K562 (cell line): ENCODE measurements around the gene EID2.

Experiments
- EZH2 ChIP-seq: IDR thresholded peaks from 2 replicates; pipeline ENCODE4 v1.6.1; 2012; ENCODE audit warnings: low read depth, mild to moderate bottlenecking, inconsistent platforms, low read length, borderline replicate concordance
- FOSL1 ChIP-seq: fragments of 200-800 bp; sonication (Bioruptor generic); conservative IDR thresholded peaks from 2 replicates; pipeline ENCODE4 v1.6.1; 2016; ENCODE audit warnings: missing genetic modification characterization, missing compliant biosample characterization
- FOXA1 ChIP-seq: fragments of 450-650 bp; IDR thresholded peaks from 2 replicates; pipeline ENCODE4 v1.6.1; 2016; ENCODE audit warnings: mild to moderate bottlenecking, borderline replicate concordance
- FOXA3 ChIP-seq, 2 experiments: fragments of 450-650 bp in 1 of 2; sonication (generic) in 1 of 2; formaldehyde crosslinking; IDR thresholded peaks in 1 of 2; conservative IDR thresholded peaks in 1 of 2; 2 replicates each; pipeline versions ENCODE4 v1.4.0 to v1.8.0; 2020 to 2022; ENCODE audit warnings: mild to moderate bottlenecking in 2 of 2, missing genetic modification reagents in 1 of 2
- FOXK2 ChIP-seq, 2 experiments: fragments of 450-650 bp; IDR thresholded peaks in 1 of 2; conservative IDR thresholded peaks in 1 of 2; 2 replicates each; pipeline ENCODE4 v1.6.1; 2016; ENCODE audit warnings: low read depth in 2 of 2, mild to moderate bottlenecking in 1 of 2
- HMG20A ChIP-seq: fragments of 450-650 bp; formaldehyde crosslinking; conservative IDR thresholded peaks from 2 replicates; pipeline ENCODE4 v1.4.0; 2020; ENCODE audit warnings: mild to moderate bottlenecking, mixed read lengths
- JUND ChIP-seq, 2 experiments: IDR thresholded peaks; 2 replicates in 1 of 2; 3 replicates in 1 of 2; pipeline ENCODE4 v1.6.1; 2011; ENCODE audit warnings: borderline replicate concordance in 2 of 2, low read depth in 2 of 2, low read length in 2 of 2, improper control_type of control experiment in 1 of 2, missing biosample characterization in 1 of 2, missing genetic modification characterization in 1 of 2, missing genetic modification reagents in 1 of 2
- PHTF2 ChIP-seq: fragments of 250-450 bp; sonication (Bioruptor Pico); IDR thresholded peaks from 2 replicates; pipeline ENCODE4 v1.5.0; 2021; ENCODE audit warnings: mild to moderate bottlenecking
- RBM25 ChIP-seq: fragments of 200-400 bp; formaldehyde crosslinking; IDR thresholded peaks from 2 replicates; pipeline ENCODE4 v1.6.1; 2018; ENCODE audit warnings: low read length, low read depth, moderate library complexity; ENCODE audit not compliant: severe bottlenecking
- SREBF2 ChIP-seq: sonication (generic); formaldehyde crosslinking; IDR thresholded peaks from 2 replicates; pipeline ENCODE4 v1.4.0; 2020; ENCODE audit warnings: mild to moderate bottlenecking, missing genetic modification reagents
- STAT5B ChIP-seq: fragments of 250-450 bp; sonication (Bioruptor Pico); IDR thresholded peaks from 2 replicates; pipeline ENCODE4 v1.8.0; 2021; ENCODE audit warnings: mild to moderate bottlenecking, inconsistent platforms
- TARDBP ChIP-seq: fragments of 450-650 bp; IDR thresholded peaks from 2 replicates; pipeline ENCODE4 v1.6.1; 2016
- TF ChIP-seq, protein P1 (sequence below): fragments of 450-650 bp; IDR thresholded peaks from 2 replicates; pipeline ENCODE4 v1.6.1; 2017; ENCODE audit warnings: antibody characterized with exemption, mild to moderate bottlenecking
- TF ChIP-seq, protein P2 (sequence below), 3 experiments: IDR thresholded peaks in 2 of 3; conservative IDR thresholded peaks in 1 of 3; 2 replicates each; pipeline ENCODE4 v1.5.1; 2011 to 2012; ENCODE audit warnings: low read length in 3 of 3, mild to moderate bottlenecking in 3 of 3, control low read depth in 2 of 3, improper control_type of control experiment in 1 of 3, inconsistent platforms in 1 of 3, low read depth in 1 of 3, mixed read lengths in 1 of 3, moderate library complexity in 1 of 3; ENCODE audit not compliant: insufficient read depth in 2 of 3

DNA sequence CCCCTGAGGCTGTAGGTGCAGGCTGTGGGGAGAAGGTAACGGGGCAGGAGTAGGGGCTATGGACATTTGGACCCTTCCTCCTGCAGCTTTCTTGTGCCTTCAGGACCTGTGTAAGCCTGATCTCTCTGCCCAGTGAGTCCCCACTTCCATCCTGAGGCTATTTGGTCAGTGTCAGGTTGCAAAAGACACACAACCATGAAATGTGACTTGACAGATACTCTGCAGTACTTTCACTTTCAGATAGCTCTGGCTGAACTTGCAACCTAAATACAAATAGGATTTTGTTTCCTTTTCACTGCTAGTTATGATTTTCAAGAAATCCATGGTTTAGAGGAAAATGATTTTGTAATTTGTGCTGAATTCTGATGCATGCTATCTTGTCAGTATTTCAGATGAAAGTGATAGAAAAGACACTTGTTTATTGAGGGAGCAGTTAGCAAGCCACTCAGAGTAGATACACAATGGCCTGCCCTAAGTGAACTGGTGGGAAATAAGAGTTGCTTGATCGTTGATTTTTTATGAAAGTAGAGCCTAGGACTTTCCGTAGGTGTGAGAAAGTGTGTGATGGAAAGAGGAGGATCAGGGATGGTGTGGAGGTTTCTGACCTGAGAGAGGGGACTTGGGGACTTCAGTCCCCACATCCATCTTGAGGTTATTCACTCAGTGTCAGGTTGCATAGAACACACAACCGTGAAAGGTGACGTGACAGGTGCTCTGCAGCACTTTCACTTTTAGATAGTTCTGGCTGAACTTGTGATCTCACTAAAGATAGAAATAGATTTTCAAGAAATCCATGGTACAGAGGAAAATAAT lies 18.1 kb upstream of the EID2 start:
- TF ChIP-seq FOSL1 (tag) (no peak), EZH2 (no peak), PHTF2 (CRISPR knock-in tag) (no peak), SREBF2 (CRISPR knock-in tag) (no peak), JUND (IDR thresholded peaks at IDR 0.05; ENCODE audit: borderline replicate concordance, low read depth, low read length) (no peak), JUND (tag; IDR thresholded peaks at IDR 0.05; ENCODE audit: borderline replicate concordance, low read depth, low read length) (no peak; the same call in 2 of the 3 replicates), FOXA1 (no peak), RBM25 (no peak), HMG20A (CRISPR knock-in tag) (no peak), STAT5B (no peak), TARDBP (no peak), FOXA3 (CRISPR knock-in tag; conservative IDR thresholded peaks at IDR 0.05 in 1 of 2, IDR thresholded peaks at IDR 0.05 in 1 of 2) (no peak), FOXK2 (conservative IDR thresholded peaks at IDR 0.05 in 1 of 2, IDR thresholded peaks at IDR 0.05 in 1 of 2; ENCODE audit: low read depth in 2 of 2) (no peak)
- TF ChIP-seq, protein P1, sequence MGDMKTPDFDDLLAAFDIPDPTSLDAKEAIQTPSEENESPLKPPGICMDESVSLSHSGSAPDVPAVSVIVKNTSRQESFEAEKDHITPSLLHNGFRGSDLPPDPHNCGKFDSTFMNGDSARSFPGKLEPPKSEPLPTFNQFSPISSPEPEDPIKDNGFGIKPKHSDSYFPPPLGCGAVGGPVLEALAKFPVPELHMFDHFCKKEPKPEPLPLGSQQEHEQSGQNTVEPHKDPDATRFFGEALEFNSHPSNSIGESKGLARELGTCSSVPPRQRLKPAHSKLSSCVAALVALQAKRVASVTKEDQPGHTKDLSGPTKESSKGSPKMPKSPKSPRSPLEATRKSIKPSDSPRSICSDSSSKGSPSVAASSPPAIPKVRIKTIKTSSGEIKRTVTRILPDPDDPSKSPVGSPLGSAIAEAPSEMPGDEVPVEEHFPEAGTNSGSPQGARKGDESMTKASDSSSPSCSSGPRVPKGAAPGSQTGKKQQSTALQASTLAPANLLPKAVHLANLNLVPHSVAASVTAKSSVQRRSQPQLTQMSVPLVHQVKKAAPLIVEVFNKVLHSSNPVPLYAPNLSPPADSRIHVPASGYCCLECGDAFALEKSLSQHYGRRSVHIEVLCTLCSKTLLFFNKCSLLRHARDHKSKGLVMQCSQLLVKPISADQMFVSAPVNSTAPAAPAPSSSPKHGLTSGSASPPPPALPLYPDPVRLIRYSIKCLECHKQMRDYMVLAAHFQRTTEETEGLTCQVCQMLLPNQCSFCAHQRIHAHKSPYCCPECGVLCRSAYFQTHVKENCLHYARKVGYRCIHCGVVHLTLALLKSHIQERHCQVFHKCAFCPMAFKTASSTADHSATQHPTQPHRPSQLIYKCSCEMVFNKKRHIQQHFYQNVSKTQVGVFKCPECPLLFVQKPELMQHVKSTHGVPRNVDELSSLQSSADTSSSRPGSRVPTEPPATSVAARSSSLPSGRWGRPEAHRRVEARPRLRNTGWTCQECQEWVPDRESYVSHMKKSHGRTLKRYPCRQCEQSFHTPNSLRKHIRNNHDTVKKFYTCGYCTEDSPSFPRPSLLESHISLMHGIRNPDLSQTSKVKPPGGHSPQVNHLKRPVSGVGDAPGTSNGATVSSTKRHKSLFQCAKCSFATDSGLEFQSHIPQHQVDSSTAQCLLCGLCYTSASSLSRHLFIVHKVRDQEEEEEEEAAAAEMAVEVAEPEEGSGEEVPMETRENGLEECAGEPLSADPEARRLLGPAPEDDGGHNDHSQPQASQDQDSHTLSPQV = no peak
- TF ChIP-seq, protein P2, sequence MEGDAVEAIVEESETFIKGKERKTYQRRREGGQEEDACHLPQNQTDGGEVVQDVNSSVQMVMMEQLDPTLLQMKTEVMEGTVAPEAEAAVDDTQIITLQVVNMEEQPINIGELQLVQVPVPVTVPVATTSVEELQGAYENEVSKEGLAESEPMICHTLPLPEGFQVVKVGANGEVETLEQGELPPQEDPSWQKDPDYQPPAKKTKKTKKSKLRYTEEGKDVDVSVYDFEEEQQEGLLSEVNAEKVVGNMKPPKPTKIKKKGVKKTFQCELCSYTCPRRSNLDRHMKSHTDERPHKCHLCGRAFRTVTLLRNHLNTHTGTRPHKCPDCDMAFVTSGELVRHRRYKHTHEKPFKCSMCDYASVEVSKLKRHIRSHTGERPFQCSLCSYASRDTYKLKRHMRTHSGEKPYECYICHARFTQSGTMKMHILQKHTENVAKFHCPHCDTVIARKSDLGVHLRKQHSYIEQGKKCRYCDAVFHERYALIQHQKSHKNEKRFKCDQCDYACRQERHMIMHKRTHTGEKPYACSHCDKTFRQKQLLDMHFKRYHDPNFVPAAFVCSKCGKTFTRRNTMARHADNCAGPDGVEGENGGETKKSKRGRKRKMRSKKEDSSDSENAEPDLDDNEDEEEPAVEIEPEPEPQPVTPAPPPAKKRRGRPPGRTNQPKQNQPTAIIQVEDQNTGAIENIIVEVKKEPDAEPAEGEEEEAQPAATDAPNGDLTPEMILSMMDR (IDR thresholded peaks at IDR 0.05 in 2 of 3, conservative IDR thresholded peaks at IDR 0.05 in 1 of 3; ENCODE audit: insufficient read depth in 2 of 3, low read depth in 1 of 3, low read length in 3 of 3) = no peak
